Right lobe of liver (tissue), 6 donors: ENCODE measurements around the gene TXNDC8. TPM values are rescaled to one million over a fixed set of nuclear protein-coding genes. Genes with fewer than 3 reads are reported as not detected.

ENCODE experiments used
- ATAC-seq, 4 donors: fragments of 200-7000 bp; cut with Tn5 transposase; one replicate each; pipeline ENCODE4 v1.9.1; 2020; ENCODE audit warnings: mild to moderate bottlenecking in 4 of 4, moderate library complexity in 4 of 4
- DNase-seq, 3 donors: peaks; one replicate each; pipeline ENCODE4 v3.0.0-alpha.2; 2020
- H3K27ac ChIP-seq, 3 donors: fragments of 200-600 bp; one replicate each; pipeline ENCODE4 v1.8.0; 2022
- H3K27me3 ChIP-seq, 2 donors: fragments of 200-600 bp; one replicate each; pipeline ENCODE4 v1.8.0; 2022
- H3K36me3 ChIP-seq, 4 donors: fragments of 200-600 bp; sonication (generic) in 1 of 4; one replicate each; pipeline versions ENCODE4 v1.5.1 to v1.8.0; 2017 to 2022; ENCODE audit warnings: control low read depth in 1 of 4
- H3K4me1 ChIP-seq, 4 donors: fragments of 200-600 bp; sonication (generic) in 1 of 4; one replicate each; pipeline versions ENCODE4 v1.5.1 to v1.8.0; 2017 to 2022; ENCODE audit warnings: control low read depth in 1 of 4
- H3K4me3 ChIP-seq, 3 donors: fragments of 200-600 bp; one replicate each; pipeline ENCODE4 v1.8.0; 2022
- H3K9me3 ChIP-seq, 4 donors: fragments of 200-600 bp; sonication (generic) in 1 of 4; one replicate each; pipeline versions ENCODE4 v1.5.1 to v1.8.0; 2017 to 2022; ENCODE audit warnings: control low read depth in 1 of 4
- CTCF ChIP-seq, 4 donors: fragments of 200-600 bp in 3 of 4; fragments of 450-650 bp in 1 of 4; IDR thresholded peaks; one replicate each; pipeline versions ENCODE4 v1.5.1 to v1.8.0; 2016 to 2022; ENCODE audit warnings: antibody characterized with exemption in 4 of 4, mild to moderate bottlenecking in 2 of 4
- POLR2A ChIP-seq: fragments of 450-650 bp; IDR thresholded peaks from one replicate; pipeline ENCODE4 v1.6.1; 2017; ENCODE audit warnings: antibody characterized with exemption, mild to moderate bottlenecking
- WGBS: methylation state at CpG from one replicate; pipeline ENCODE4 v1.1.6; 2018; ENCODE audit warnings: low coverage, low lambda C conversion rate; ENCODE audit not compliant: insufficient coverage; ENCODE audit errors: missing lambda C conversion rate; 5-methylcytosine and 5-hydroxymethylcytosine counted together
- intact Hi-C, 2 donors: fragments of 100-400 bp; cut with DNase I; formaldehyde crosslinking; loops; one replicate each; pipeline versions ENCODE4 v1.11.2 to v1.14.1; 2022
- long read RNA-seq: library from polyadenylated mRNA; unstranded; transcript quantifications from one replicate; pipeline ENCODE4 v2.0.0, GENCODE V29; 2019
- total RNA-seq, 6 experiments: library from RNA; depleted of rRNA in 2 of 6; stranded (reverse); fragments of >200 nt in 2 of 6; fragmentation: NEBNext Ultra II Directional in 3 of 6; extraction: Animal tissue kit (Norgen Biotek cat#: 25700) in 3 of 6; gene quantifications; one replicate each; pipeline versions ENCODE4 v1.1.0 to v1.2.4, GENCODE V29; 2016 to 2023
- donor health status: DM: no; HTN: yes; CAD: no.
- donor health status: DM: no; HTN: no; CAD: no.
- donor health status: DM: no; HTN: no; CAD: no.
- donor health status: DM: no; HTN: yes; CAD: no.
- donor health status: DM: no; HTN: yes; CAD: no.

TXNDC8 gene
- not detected for total RNA-seq
- long read RNA-seq: 0 reads

GRCh38 chr9:110337727-110338126 is at the start of gene TXNDC8:
Gene TXNDC8, minus strand, starts transcription at chr9:110337863.
- no peak within 1 kb of the TSS for H3K27ac ChIP-seq
- WGBS: 100% methylated on average over 1 of the region's 1 CpG
- no peaks in the 10 kb centered on the region for H3K36me3 ChIP-seq
- no peaks in the 10 kb centered on the region for H3K4me1 ChIP-seq
- H3K4me3 ChIP-seq: no peak within 1 kb of the TSS
- no peaks in the 10 kb centered on the region for H3K9me3 ChIP-seq
- no peak for DNase-seq
- TF ChIP-seq CTCF (IDR thresholded peaks at IDR 0.05) (no peak), POLR2A (no peak)
- intact Hi-C loops: no loop called here
- no peaks in the 10 kb centered on the region for H3K27me3 ChIP-seq
- ATAC-seq: no peak

- Histone ChIP-seq H3K27me3 (no peaks in the 10 kb centered on the region), H3K4me3 (no peak overlapping the region), H3K36me3 (no peaks in the 10 kb centered on the region), H3K27ac (no peak overlapping the region), H3K9me3 (no peaks in the 10 kb centered on the region), H3K4me1 (peaks cover 0 to 10% (median under 1%) of the 10 kb centered on the region in 4 donors)
- intact Hi-C loops: no loop called here
- DNase-seq (no peak), ATAC-seq (no peak)
- WGBS: 100% methylated on average over 2 of the region's 6 CpGs
- no peak for TF ChIP-seq POLR2A
- no peak for TF ChIP-seq CTCF (IDR thresholded peaks at IDR 0.05)
These were observed 45.8 kb upstream of the TXNDC8 start for GRCh38 chr9:110383491-110383890.

GRCh38 chr9:110382731-110383130 is 45.1 kb upstream of the TXNDC8 start:
- ATAC-seq: peak in 2 of 4 donors; percentile 35 to 41
- no peaks in the 10 kb centered on the region for H3K36me3 ChIP-seq
- no peak overlapping the region for H3K4me3 ChIP-seq
- no peak for DNase-seq
- H3K9me3 ChIP-seq: no peaks in the 10 kb centered on the region
- TF ChIP-seq CTCF (IDR thresholded peaks at IDR 0.05) (no peak), POLR2A (no peak)
- no peaks in the 10 kb centered on the region for H3K27me3 ChIP-seq
- WGBS: 64% methylated on average over 3 of the region's 4 CpGs
- peaks cover 0 to 8% (median 0%) of the 10 kb centered on the region in 4 donors for H3K4me1 ChIP-seq
- no peak overlapping the region for H3K27ac ChIP-seq
- intact Hi-C loops: no loop called here

- no peak overlapping the region for H3K4me3 ChIP-seq
- no peaks in the 10 kb centered on the region for H3K27me3 ChIP-seq
- intact Hi-C loops: no loop called here
- whole genome bisulfite sequencing: 75% methylated on average over 6 of the region's 6 CpGs
- H3K4me1 ChIP-seq: no peaks in the 10 kb centered on the region
- no peaks in the 10 kb centered on the region for H3K9me3 ChIP-seq
- no peak overlapping the region for H3K27ac ChIP-seq
- no peak for ATAC-seq
- DNase-seq: no peak
- TF ChIP-seq POLR2A: no peak
- TF ChIP-seq CTCF (IDR thresholded peaks at IDR 0.05): no peak
- H3K36me3 ChIP-seq: no peaks in the 10 kb centered on the region
These were observed 33.8 kb upstream of the TXNDC8 start for GRCh38 chr9:110371411-110372007.
